ENCODE results near the gene NFIX. TPM values are rescaled to one million over a fixed set of nuclear protein-coding genes. Genes with fewer than 3 reads are reported as not detected.

The NFIX gene
- total and polyA plus RNA-seq, 2 donors (not counting 1 experiment from before 2014, with no cell fraction given) = 0.69 to 5.6 TPM

DNA sequence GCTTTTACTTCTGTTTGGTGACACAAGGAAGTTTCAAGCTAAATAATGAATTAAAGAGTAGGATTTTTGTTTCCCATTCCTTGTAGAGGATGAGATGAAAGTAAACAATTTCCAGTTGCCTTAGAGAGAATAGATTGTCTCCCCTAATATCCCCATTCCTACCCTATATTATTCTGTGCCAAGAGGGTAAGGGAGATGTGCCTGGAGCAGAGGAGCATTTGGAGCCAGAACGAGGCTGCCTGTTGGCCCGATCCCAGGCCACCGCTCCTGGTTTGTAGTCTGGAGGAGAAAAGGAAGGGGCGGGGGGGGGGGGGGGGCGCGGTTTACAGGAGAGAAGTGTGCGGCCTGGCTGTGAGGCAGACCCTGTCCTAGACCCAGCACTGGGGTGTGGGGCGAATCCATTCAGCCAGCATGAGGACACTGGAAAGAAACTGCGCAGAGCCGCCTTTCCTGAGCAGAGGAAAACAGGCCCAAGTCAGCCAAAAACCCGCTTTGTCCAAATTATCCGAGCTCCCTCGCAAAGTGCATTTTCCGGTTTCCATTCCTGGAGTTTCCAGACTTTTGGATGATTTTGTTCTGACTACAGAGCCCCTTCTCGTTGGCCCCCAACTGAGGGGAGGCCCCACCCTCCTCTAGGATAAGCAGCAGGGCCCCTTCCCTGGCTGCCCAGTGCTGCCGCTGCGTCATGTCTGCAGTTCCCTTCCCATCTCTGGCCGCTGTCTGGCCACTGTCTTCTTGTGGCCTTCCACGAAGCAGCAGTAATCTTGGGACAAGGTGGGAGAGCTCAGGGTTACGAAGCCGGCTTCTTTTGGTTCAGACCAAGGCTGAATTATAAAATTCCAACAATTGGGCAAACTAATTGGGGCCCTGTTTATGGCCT, 23.0 kb downstream of the NFIX start:
- TF ChIP-seq EZH2 (IDR thresholded peaks at IDR 0.05; ENCODE audit: borderline replicate concordance, insufficient read depth, low read depth, low read length, poor library complexity, severe bottlenecking) = no peak
- TF ChIP-seq, protein P1, sequence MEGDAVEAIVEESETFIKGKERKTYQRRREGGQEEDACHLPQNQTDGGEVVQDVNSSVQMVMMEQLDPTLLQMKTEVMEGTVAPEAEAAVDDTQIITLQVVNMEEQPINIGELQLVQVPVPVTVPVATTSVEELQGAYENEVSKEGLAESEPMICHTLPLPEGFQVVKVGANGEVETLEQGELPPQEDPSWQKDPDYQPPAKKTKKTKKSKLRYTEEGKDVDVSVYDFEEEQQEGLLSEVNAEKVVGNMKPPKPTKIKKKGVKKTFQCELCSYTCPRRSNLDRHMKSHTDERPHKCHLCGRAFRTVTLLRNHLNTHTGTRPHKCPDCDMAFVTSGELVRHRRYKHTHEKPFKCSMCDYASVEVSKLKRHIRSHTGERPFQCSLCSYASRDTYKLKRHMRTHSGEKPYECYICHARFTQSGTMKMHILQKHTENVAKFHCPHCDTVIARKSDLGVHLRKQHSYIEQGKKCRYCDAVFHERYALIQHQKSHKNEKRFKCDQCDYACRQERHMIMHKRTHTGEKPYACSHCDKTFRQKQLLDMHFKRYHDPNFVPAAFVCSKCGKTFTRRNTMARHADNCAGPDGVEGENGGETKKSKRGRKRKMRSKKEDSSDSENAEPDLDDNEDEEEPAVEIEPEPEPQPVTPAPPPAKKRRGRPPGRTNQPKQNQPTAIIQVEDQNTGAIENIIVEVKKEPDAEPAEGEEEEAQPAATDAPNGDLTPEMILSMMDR (IDR thresholded peaks at IDR 0.05) = no peak
- CTCF ChIA-PET = interaction anchor here (0.6 to 1.6 kb wide), 3 partner anchors 41 to 115 kb away, joined by 3 to 4 read pairs (median 3); no protein-coding TSS in a partner anchor
- Histone ChIP-seq H2AFZ (ENCODE audit: insufficient read depth, low read depth, low read length, poor library complexity, severe bottlenecking) (no peak overlapping the region), H3K9ac (ENCODE audit: low read length) (no peak overlapping the region), H3K27me3 (replicated peaks in 1 of 4; ENCODE audit: control extremely low read depth in 1 of 4, control insufficient read depth in 3 of 4, insufficient read depth in 4 of 4, low read length in 3 of 4) (peaks cover 0 to 25% (median 14%) of the 10 kb centered on the region in 4 experiments), H3K27ac (ENCODE audit: low read length in 2 of 2) (no peak overlapping the region), H3K4me3 (ENCODE audit: control extremely low read depth in 1 of 5, extremely low read depth in 1 of 5, insufficient read depth in 1 of 5, low read depth in 2 of 5, low read length in 4 of 5) (no peak overlapping the region), H4K20me1 (ENCODE audit: control insufficient read depth, insufficient read depth, low read length, poor library complexity, severe bottlenecking) (no peaks in the 10 kb centered on the region), H3K9me3 (ENCODE audit: control extremely low read depth in 1 of 3, control insufficient read depth in 2 of 3, insufficient read depth in 1 of 3, low read length in 2 of 3) (peaks cover 0 to under 1% (median 0%) of the 10 kb centered on the region in 3 donors), H3K36me3 (replicated peaks in 1 of 2; ENCODE audit: control extremely low read depth in 1 of 2, control insufficient read depth in 1 of 2, extremely low read depth in 1 of 2, insufficient read depth in 2 of 2, low read length in 1 of 2) (no peaks in the 10 kb centered on the region), H3K79me2 (ENCODE audit: control insufficient read depth, insufficient read depth, low read length) (peaks cover 2% of the 10 kb centered on the region), H3K4me2 (replicated peaks; ENCODE audit: low read depth, low read length, poor library complexity, severe bottlenecking) (no peak overlapping the region), H3K4me1 (ENCODE audit: control insufficient read depth in 2 of 2, insufficient read depth in 2 of 2, low read length in 2 of 2) (peaks cover 31 to 32% of the 10 kb centered on the region in 2 donors)
- Mint-ChIP-seq H3K4me1 (peaks cover 44% of the 10 kb centered on the region), H3K27me3 (peaks cover 57% of the 10 kb centered on the region), H3K4me3 (no peak overlapping the region), H3K9me3 (ENCODE audit: insufficient read depth) (no peaks in the 10 kb centered on the region), H3K27ac (no peak overlapping the region)
- POLR2A ChIA-PET = no interaction called here
- intact Hi-C loops (cut with micrococcal nuclease) = no loop called here
- WGBS (ENCODE audit: insufficient coverage) = 93% methylated on average over 18 of the region's 21 CpGs
- no peak for DNase-seq
- no peak for ATAC-seq (ENCODE audit: low read depth)

DNA sequence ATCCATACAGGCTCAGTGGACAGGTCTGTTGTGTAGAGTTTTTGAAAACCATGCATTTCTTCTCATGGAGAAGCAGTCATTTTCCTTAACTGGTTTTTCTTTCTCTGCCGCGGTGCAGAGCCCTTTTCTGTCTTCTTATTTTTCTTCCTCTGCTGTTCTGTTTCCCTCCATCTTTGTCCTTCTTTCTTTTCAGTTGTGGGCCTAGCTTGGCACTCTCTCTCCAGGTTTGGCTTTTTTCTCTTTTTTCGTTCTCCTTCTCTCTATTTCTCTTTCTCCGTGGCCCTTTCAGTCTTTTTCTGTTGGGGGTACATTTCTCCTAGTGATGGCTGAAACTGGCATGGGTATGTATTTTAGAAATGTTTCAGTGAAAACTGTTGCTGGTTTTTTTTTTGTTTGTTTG, 24.1 kb downstream of the NFIX start:
- H3K4me2 ChIP-seq (replicated peaks; ENCODE audit: low read depth, low read length, poor library complexity, severe bottlenecking) = no peak overlapping the region
- TF ChIP-seq, protein P1 (IDR thresholded peaks at IDR 0.05) = no peak
- TF ChIP-seq EZH2 (IDR thresholded peaks at IDR 0.05; ENCODE audit: borderline replicate concordance, insufficient read depth, low read depth, low read length, poor library complexity, severe bottlenecking) = no peak
- no peaks in the 10 kb centered on the region for H3K36me3 ChIP-seq (replicated peaks in 1 of 2; ENCODE audit: control extremely low read depth in 1 of 2, control insufficient read depth in 1 of 2, extremely low read depth in 1 of 2, insufficient read depth in 2 of 2, low read length in 1 of 2)
- ChIA-PET CTCF (no interaction called here), POLR2A (no interaction called here)
- H3K9ac ChIP-seq (ENCODE audit: low read length) = no peak overlapping the region
- no peak overlapping the region for H3K4me3 ChIP-seq (ENCODE audit: control extremely low read depth in 1 of 5, extremely low read depth in 1 of 5, insufficient read depth in 1 of 5, low read depth in 2 of 5, low read length in 4 of 5)
- no peak overlapping the region for H3K4me3 Mint-ChIP-seq
- no peak overlapping the region for H3K27ac Mint-ChIP-seq
- H3K27me3 Mint-ChIP-seq = peaks cover 52% of the 10 kb centered on the region
- intact Hi-C loops (cut with micrococcal nuclease) = no loop called here
- H3K9me3 Mint-ChIP-seq (ENCODE audit: insufficient read depth) = no peaks in the 10 kb centered on the region
- no peaks in the 10 kb centered on the region for H4K20me1 ChIP-seq (ENCODE audit: control insufficient read depth, insufficient read depth, low read length, poor library complexity, severe bottlenecking)
- H3K79me2 ChIP-seq (ENCODE audit: control insufficient read depth, insufficient read depth, low read length) = peaks cover 3% of the 10 kb centered on the region
- H3K9me3 ChIP-seq (ENCODE audit: control extremely low read depth in 1 of 3, control insufficient read depth in 2 of 3, insufficient read depth in 1 of 3, low read length in 2 of 3) = no peaks in the 10 kb centered on the region
- peaks cover 43% of the 10 kb centered on the region for H3K4me1 Mint-ChIP-seq
- no peak overlapping the region for H3K27ac ChIP-seq (ENCODE audit: low read length in 2 of 2)
- no peak overlapping the region for H2AFZ ChIP-seq (ENCODE audit: insufficient read depth, low read depth, low read length, poor library complexity, severe bottlenecking)
- no peak for ATAC-seq (ENCODE audit: low read depth)
- H3K27me3 ChIP-seq (replicated peaks in 1 of 4; ENCODE audit: control extremely low read depth in 1 of 4, control insufficient read depth in 3 of 4, insufficient read depth in 4 of 4, low read length in 3 of 4) = peaks cover 0 to 22% (median 13%) of the 10 kb centered on the region in 4 experiments
- WGBS (ENCODE audit: insufficient coverage) = 100% methylated on average over 2 of the region's 4 CpGs
- no peak for DNase-seq
- peaks cover 30 to 31% of the 10 kb centered on the region in 2 donors for H3K4me1 ChIP-seq (ENCODE audit: control insufficient read depth in 2 of 2, insufficient read depth in 2 of 2, low read length in 2 of 2)
